Esophagus squamous epithelium (tissue), 5 donors: ENCODE measurements around the gene ERRFI1. TPM values are rescaled to one million over a fixed set of nuclear protein-coding genes. Genes with fewer than 3 reads are reported as not detected.
A peak's percentile ranks its signal among the peaks of the same experiment; 100 is the strongest.

Experiments
- DNase-seq: peaks from one replicate; lab custom pipeline; 2025; lab: John Stamatoyannopoulos, UW
- H3K27ac ChIP-seq, 4 donors: fragments of 200-600 bp; sonication (generic); one replicate each; pipeline ENCODE4 v1.5.1; 2016 to 2019; ENCODE audit warnings: mild to moderate bottlenecking in 1 of 4
- H3K27me3 ChIP-seq, 4 donors: fragments of 200-600 bp; sonication (generic); 1 replicate in 3 of 4; 2 replicates in 1 of 4; pipeline versions ENCODE4 v1.5.1 to v1.6.0; 2017 to 2021; ENCODE audit warnings: antibody characterized with exemption in 1 of 4
- H3K36me3 ChIP-seq, 3 donors: fragments of 200-600 bp; sonication (generic); one replicate each; pipeline ENCODE4 v1.5.1; 2016 to 2019
- H3K4me1 ChIP-seq, 3 donors: fragments of 200-600 bp; sonication (generic); one replicate each; pipeline ENCODE4 v1.5.1; 2017 to 2019
- H3K4me3 ChIP-seq, 4 donors: fragments of 200-600 bp; sonication (generic); 1 replicate in 3 of 4; 2 replicates in 1 of 4; pipeline ENCODE4 v1.5.1; 2016 to 2019; ENCODE audit warnings: mild to moderate bottlenecking in 2 of 4, moderate library complexity in 1 of 4
- H3K9me3 ChIP-seq, 3 donors: fragments of 200-600 bp; sonication (generic); one replicate each; pipeline ENCODE4 v1.5.1; 2016 to 2019
- CTCF ChIP-seq, 6 experiments: fragments of 450-650 bp in 4 of 6; fragments of 200-600 bp in 2 of 6; sonication (generic) in 2 of 6; IDR thresholded peaks; one replicate each; pipeline ENCODE4 v1.5.1; 2016 to 2019; ENCODE audit warnings: antibody characterized with exemption in 6 of 6, mild to moderate bottlenecking in 4 of 6, moderate library complexity in 4 of 6
- POLR2A ChIP-seq, 4 donors: fragments of 450-650 bp; IDR thresholded peaks; one replicate each; pipeline ENCODE4 v1.6.1; 2017; ENCODE audit warnings: antibody characterized with exemption in 4 of 4, mild to moderate bottlenecking in 4 of 4, moderate library complexity in 3 of 4
- WGBS, 2 donors: methylation state at CpG; one replicate each; pipeline ENCODE4 v1.1.5; 2018; 5-methylcytosine and 5-hydroxymethylcytosine counted together
- intact Hi-C: fragments of 100-400 bp; cut with DNase I; formaldehyde crosslinking; loops from one replicate; pipeline ENCODE4 v1.15.0; 2022
- total RNA-seq, 4 donors: library from RNA; depleted of rRNA; stranded (reverse); fragments of >200 nt; gene quantifications; one replicate each; pipeline ENCODE4 v1.1.0, GENCODE V29; 2016
- donor health status: DM: yes; HTN: yes; CAD: no.

Gene ERRFI1
- total RNA-seq, 4 donors from 2014 or later, result 23.3 to 95.9 (median 49.3) TPM

DNA sequence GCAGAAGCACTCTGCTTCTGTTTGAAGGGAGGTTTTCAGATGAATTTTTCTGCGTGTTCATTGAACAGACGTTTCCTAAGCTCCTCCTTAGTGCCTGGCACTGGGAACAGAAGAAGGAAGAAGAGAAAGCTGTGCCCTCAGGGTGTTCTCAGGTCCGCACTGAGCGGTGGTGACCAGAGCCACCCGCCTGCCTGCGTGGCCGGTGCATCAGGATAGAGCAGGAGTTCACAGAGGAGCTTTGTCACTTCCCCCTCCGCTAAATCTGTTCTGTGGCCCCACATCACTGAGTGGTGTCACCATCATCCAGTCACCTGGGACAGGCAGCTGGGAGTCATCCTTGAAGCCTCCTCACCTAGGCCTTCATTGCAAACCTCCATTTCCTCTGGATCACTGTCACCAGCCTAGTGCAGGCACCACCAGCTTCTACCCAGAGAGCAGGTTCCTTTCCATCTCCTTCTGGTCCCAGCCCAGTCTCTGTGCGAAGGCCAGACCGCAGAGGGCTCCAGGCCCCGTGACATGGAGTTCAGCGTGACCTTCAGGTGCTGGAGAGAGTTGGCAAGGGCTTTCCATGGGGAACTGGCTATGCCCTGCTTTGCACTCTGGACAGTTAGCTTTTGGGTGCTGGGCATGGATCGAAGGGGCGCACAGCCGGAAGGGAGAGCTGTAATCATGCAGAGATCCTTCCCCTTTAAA, 42.9 kb downstream of the ERRFI1 start:
- H3K27me3 ChIP-seq, result no peaks in the 10 kb centered on the region
- DNase-seq, result no peak

DNA sequence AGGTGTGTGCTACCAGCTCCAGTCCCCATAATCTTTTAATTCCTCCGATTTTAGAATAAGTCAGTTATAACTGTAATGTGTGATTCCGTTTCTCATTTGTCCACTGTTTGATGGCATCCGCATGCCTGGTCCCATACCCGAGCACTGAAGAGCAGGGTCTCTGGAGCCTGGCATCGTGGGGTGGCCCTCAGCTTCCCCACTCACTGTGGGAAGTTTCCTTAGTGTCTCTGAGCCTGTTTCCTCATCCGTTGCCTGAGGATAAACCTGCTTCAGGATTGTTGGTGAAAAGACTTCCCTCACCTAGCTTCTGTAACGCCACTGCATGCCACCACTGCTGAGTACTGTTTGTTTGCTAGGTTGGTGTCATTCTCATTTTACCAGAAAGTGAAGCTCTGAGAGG, 45.1 kb downstream of the ERRFI1 start:
- WGBS, 2 donors, result 76 to 78% methylated on average over 5 to 7 of the region's 7 CpGs
- H3K9me3 ChIP-seq, result no peaks in the 10 kb centered on the region
- DNase-seq, result no peak
- H3K36me3 ChIP-seq, result peaks cover 14 to 89% (median 47%) of the 10 kb centered on the region in 3 donors
- intact Hi-C loops, result loop anchor here (10.0 kb wide), 1 partner anchor 334 kb away; the partner anchor contains the start of gene SLC45A1
- no peak overlapping the region for H3K4me3 ChIP-seq
- H3K27me3 ChIP-seq, result no peaks in the 10 kb centered on the region
- H3K27ac ChIP-seq, result peak overlapping the region in 3 of 4 donors; percentile 2 to 23 (median 10)
- peaks cover 0 to 23% (median 7%) of the 10 kb centered on the region in 3 donors for H3K4me1 ChIP-seq
- TF ChIP-seq POLR2A (IDR thresholded peaks at IDR 0.05), result no peak
- no peak for TF ChIP-seq CTCF (IDR thresholded peaks at IDR 0.05)

More for the DNA sequence above, 42.9 kb downstream of the ERRFI1 start:
- 79 to 85% methylated on average over 7 to 14 of the region's 15 CpGs for WGBS, 2 donors
- intact Hi-C loops, result loop anchor here (10.0 kb wide), 1 partner anchor 332 kb away; the partner anchor contains the start of gene SLC45A1
- TF ChIP-seq CTCF (IDR thresholded peaks at IDR 0.05), result no peak
- no peak for TF ChIP-seq POLR2A (IDR thresholded peaks at IDR 0.05)
- Histone ChIP-seq H3K4me3 (no peak overlapping the region), H3K27ac (peak overlapping the region in 1 of 4 donors; percentile 30), H3K36me3 (peaks cover 14 to 84% (median 43%) of the 10 kb centered on the region in 3 donors), H3K4me1 (peaks cover 0 to 12% (median 7%) of the 10 kb centered on the region in 3 donors), H3K9me3 (no peaks in the 10 kb centered on the region)

- Histone ChIP-seq H3K9me3 (no peaks in the 10 kb centered on the region), H3K4me1 (peaks cover 0 to 21% (median 3%) of the 10 kb centered on the region in 3 donors), H3K4me3 (no peak overlapping the region), H3K27me3 (no peaks in the 10 kb centered on the region), H3K36me3 (peaks cover 10 to 99% (median 53%) of the 10 kb centered on the region in 3 donors), H3K27ac (peak overlapping the region in 2 of 4 donors; percentile 27 to 36)
- 54 to 61% methylated on average over 8 of the region's 8 CpGs for WGBS, 2 donors
- TF ChIP-seq CTCF (IDR thresholded peaks at IDR 0.05) (peak; percentile 34 to 90 (median 84)), POLR2A (IDR thresholded peaks at IDR 0.05) (no peak)
- intact Hi-C loops, result no loop called here
- DNase-seq, result no peak
Measured at GRCh38 chr1:7975212-7975865, 50.8 kb downstream of the ERRFI1 start.

DNA sequence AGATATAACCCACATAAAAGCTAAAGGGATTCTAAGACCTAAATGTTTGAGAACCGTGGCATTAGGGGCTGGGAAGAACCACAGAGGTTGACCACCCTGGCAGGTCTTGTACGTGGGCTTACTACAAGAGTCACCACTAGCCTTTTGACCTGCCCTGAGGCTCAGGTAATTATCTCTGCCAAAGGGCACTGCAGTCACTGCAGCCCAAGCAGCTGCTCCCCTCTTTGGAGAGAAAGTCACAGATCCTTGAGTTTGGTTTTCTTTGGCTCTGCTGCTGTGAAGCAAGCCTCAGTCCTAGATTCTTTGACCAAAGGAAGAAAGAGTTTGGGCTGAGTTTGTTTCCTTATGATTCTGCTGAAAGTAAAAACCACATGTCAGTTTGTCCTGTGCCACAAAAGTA, 53.0 kb downstream of the ERRFI1 start:
- TF ChIP-seq POLR2A (IDR thresholded peaks at IDR 0.05) (no peak), CTCF (IDR thresholded peaks at IDR 0.05) (no peak)
- 88 to 100% methylated on average over 2 of the region's 2 CpGs for WGBS, 2 donors
- intact Hi-C loops, result no loop called here
- peaks cover 0 to 21% (median 3%) of the 10 kb centered on the region in 3 donors for H3K4me1 ChIP-seq
- H3K27me3 ChIP-seq, result no peaks in the 10 kb centered on the region
- no peak overlapping the region for H3K4me3 ChIP-seq
- H3K36me3 ChIP-seq, result peaks cover 17 to 98% (median 56%) of the 10 kb centered on the region in 3 donors
- DNase-seq, result no peak
- no peaks in the 10 kb centered on the region for H3K9me3 ChIP-seq
- H3K27ac ChIP-seq, result no peak overlapping the region

GRCh38 chr1:7972285-7972684, 53.8 kb downstream of the ERRFI1 start:
- intact Hi-C loops, result no loop called here
- no peak for DNase-seq
- peaks cover 17 to 98% (median 54%) of the 10 kb centered on the region in 3 donors for H3K36me3 ChIP-seq
- H3K9me3 ChIP-seq, result no peaks in the 10 kb centered on the region
- H3K27me3 ChIP-seq, result no peaks in the 10 kb centered on the region
- TF ChIP-seq CTCF (IDR thresholded peaks at IDR 0.05) (no peak), POLR2A (IDR thresholded peaks at IDR 0.05) (no peak)
- WGBS, 2 donors, result 90 to 92% methylated on average over 5 of the region's 5 CpGs
- no peak overlapping the region for H3K4me3 ChIP-seq
- H3K4me1 ChIP-seq, result peaks cover 0 to 24% (median 3%) of the 10 kb centered on the region in 3 donors
- no peak overlapping the region for H3K27ac ChIP-seq
